GM18498 (cell line): ENCODE measurements around the gene SRSF11.
A peak's percentile ranks its signal among the peaks of the same experiment; 100 is the strongest.
"Not testable (repeated sequence)": the region's sequence is repeated elsewhere in the genome, so short reads cannot be mapped to it uniquely, and the experiment has no call there.

Experiments used
- ATAC-seq: cut with Tn5 transposase; IDR thresholded peaks from one replicate; pipeline ENCODE4 v1.9.1; 2021; ENCODE audit warnings: mild to moderate bottlenecking, moderate library complexity; ENCODE audit not compliant: unreplicated experiment

SRSF11 gene, protein sequence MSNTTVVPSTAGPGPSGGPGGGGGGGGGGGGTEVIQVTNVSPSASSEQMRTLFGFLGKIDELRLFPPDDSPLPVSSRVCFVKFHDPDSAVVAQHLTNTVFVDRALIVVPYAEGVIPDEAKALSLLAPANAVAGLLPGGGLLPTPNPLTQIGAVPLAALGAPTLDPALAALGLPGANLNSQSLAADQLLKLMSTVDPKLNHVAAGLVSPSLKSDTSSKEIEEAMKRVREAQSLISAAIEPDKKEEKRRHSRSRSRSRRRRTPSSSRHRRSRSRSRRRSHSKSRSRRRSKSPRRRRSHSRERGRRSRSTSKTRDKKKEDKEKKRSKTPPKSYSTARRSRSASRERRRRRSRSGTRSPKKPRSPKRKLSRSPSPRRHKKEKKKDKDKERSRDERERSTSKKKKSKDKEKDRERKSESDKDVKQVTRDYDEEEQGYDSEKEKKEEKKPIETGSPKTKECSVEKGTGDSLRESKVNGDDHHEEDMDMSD

DNA sequence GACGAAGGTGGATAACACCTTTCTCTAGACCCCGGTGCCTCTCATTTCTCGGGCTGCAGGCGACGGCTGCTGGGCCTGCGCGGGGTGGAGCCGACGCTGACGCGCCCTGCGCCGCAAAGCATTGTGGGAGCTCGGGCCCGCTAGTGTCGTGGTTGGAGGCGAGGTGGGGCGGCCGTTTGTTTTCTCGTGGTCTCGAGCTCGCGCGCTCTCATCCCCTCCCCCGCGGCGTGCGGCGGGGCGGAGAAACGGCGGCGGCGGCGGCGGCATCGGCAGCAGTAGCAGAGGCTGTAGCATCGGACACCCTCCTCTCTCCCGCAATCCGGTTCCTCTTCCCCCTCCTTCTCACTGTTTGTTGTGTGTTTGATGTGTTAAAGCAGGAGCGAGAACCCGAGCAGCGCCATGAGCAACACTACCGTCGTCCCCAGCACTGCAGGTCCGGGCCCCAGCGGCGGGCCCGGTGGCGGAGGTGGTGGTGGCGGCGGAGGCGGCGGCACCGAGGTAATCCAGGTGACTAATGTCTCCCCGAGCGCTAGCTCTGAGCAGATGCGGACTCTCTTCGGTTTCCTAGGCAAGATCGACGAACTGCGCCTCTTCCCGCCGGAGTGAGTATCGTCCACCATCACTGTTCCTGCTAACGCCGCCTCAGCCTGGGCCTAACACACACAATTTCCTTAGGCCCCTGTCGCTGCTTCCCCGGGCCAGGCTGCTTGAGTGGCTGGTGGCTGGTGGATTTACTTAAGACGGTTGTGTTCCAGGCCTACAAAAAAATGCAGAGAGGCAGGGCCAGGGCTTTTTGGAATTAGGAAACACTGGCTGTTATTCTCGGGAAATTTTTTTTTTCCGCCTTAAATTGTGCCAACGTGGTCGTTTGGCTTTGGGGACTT is at the start of gene SRSF11:
TSS of gene SRSF11 (plus strand) at position 143 of the 884 bp plus-strand sequence. CDS start at position 400, 257 bp downstream.
- peak; percentile 97 for ATAC-seq

DNA sequence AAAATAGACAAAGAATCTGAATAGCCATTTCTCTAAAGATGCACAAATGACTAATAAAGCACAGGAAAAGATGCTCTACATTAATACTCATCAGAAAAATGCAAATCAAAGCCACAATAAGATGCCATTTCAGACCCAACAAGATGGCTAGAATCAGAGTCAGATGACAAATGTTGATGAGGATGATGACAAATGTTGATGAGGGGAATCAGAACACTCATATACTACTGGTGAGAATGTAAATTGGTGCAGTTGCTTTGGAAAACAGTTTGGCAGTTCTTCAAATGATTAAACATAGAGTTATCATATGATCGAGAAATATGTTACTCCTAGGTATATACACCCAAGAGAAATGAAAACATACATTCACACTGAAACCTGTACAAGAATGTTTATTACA is 49.7 kb upstream of the SRSF11 start:
- no peak for ATAC-seq

DNA sequence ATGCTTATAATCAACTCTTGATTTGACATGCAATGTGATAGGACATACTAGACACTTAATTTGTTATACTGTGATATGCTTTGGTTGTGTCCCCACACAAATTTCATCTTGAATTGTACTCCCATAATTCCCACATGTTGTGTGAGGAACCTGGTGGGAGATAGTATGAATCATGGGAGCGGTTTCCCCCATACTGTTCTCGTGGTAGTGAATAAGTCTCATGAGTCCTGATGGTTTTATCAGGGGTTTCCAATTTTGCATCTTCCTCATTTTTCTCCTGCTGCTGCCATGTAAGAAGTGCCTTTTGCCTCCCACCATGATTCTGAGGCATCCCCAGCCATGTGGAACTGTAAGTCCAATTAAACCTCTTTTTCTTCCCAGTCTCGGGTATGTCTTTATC is 36.0 kb upstream of the SRSF11 start:
- not testable (repeated sequence) for ATAC-seq

DNA sequence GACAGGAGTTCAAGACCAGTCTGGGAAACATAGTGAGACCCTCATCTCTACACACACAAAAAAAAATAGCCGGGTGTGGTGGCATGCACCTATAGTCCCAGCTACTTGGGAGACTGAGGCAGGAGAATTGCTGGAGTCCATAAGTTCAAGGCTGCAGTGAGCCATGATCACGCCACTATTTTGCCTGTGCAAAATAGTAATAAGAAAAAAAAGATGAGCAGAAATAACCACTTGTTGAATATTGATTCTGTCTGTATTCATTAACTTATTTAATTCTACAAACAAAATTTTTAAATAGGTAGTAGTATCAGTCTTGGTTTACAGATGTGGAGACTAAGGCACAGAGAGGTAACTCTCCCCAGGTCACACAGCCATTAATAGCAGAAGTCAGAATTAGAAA is 32.7 kb upstream of the SRSF11 start:
- no peak for ATAC-seq

DNA sequence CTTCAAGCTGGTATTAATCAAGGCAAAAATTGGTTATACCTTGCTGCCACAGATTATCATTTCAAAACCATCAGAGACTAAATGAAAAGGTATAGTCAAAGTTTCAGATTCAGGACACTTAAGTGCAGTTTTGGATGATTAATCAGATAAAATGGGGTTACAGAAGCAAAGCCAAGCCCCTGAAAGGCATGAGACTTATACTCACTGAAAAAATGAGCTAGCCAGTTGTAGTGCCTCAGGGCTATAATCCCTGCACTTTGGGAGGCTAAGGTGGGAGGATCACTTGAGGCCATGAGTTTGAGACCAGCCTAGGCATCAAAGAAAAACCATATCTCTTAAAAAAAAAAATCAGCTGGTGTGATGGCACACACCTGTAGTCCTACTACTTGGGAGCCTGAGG is 31.0 kb upstream of the SRSF11 start:
- no peak for ATAC-seq

DNA sequence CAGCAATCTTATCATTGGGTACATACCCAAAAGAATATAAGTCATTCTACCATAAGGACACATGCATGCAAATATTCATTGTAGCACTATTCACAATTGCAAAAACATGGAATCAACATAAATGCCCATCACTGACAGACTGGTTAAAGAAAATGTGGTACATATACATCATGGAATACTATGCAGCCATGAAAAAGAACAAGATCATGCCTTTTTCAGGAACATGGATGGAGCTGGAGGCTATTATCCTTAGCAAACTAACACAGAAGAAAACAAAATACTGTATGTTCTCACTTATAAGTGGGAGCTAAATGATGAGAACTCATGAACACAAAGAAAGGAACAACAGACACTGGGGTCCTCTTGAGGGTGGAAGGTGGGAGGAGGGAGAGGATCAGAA is 28.7 kb upstream of the SRSF11 start:
- not testable (repeated sequence) for ATAC-seq

DNA sequence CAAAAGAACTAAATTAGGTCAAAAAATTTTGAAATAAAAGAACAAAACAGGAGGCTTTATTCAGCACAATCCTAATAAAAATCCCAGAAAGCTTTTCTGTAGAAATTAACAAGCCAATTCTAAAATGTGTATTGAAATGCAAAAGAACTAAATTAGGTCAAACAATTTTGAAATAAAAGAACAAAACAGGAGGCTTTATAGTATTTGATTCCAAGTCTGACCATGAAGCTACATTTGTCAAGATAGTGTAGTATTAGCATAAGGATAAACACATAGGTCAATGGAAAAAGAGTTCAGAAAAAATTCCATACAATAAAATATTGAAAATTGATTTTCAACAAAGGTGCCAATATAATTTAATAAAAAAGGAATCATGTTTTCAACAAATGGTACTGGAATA is 26.6 kb upstream of the SRSF11 start:
- no peak for ATAC-seq

DNA sequence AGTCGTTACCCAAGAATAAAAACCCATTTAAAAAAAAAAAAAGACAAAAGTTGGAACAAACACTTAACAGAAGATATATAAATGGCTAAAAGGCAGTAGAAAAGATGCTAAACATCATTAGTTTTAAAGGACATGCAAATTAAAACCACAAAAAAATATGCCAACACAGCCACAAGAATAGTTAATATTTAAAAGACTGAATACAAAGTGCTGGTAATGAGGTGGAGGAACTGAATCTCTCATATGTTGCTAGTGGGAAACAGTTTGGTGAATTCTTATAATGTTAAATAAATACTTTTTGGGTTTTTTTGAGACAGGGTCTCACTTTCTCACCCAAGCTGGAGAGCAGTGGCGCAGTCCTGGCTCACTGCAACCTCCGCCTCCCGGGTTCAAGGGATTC is 25.8 kb upstream of the SRSF11 start:
- ATAC-seq = peak; percentile 81

DNA sequence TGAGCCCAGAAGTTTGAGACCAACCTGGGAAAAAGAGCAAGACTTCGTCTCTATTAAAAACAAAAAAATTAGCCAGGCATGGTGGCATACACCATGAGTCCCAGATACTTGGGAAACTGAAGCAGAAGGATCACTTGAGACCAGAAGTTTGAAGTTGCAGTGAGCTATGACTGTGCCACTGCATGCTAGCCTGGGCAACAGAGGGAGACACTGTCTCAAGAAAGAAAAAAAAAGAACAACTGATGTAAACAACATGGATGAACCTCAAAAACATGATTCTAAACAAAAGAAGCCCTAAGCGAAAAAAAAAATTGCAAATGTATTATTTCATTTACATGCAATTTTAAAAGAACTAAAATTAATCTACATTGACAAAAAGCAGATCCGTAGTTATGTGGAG is 24.8 kb upstream of the SRSF11 start:
- no peak for ATAC-seq

DNA sequence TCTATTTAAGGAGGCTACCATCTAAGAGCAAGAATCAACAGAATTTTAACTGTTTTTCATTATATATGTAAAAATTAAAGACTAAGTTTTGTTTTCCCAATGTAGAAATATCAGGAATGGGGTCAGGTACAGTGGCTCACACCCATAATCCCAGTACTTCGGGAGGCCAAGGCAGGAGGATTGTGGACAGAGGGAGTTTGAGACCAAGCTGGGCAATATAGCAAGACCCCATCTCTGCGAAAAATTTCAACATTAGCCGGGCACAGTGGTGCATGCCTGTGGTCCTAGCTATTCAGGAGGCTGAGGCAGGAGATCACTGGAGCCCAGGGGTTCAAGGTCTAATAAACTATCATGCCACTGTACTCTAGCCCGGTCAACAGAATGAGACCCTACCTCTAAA is 21.1 kb upstream of the SRSF11 start:
- no peak for ATAC-seq

DNA sequence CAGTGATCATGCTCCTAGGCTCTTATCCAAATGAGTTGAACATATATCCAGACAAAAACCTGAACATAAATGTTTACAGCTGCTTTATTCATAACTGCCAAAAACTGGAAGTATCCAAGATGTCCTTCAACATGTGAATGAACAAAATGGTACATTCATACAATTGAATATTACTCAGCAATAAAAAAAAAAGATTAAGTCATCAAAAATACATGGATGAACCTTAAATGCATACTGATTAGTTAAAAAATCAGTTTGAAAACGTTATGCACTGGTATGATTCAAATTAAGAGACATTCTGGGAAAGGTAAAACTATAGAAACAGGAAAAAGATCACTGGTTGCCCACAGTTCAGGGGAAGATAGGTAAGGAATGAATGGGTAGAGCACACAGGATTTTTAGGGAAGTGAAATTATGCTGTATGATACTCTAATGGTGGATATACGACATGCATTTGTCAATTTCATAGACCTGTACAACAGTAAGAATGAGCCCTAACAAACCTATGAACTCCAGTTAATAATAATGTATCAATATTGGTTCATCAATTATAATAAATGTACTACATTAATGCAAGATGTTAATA is 18.9 kb upstream of the SRSF11 start:
- no peak for ATAC-seq

DNA sequence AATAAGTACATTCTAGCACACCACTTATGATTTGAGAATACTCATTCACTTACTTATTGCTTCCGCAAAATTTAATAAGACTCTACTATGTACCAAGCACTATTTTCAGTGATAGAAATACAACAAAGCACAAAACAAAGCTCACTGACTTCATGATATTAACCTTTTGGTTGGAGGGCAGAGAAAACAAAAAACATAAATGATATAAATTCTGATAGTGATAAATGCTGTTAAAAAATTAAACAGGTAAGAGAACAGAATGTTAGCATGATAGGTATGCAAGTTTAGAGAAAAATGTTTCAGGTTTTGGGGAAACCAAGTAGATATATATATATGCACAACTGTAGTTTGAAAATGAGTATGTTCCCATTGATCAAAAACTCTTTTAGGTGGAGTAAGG is 17.0 kb upstream of the SRSF11 start:
- no peak for ATAC-seq

DNA sequence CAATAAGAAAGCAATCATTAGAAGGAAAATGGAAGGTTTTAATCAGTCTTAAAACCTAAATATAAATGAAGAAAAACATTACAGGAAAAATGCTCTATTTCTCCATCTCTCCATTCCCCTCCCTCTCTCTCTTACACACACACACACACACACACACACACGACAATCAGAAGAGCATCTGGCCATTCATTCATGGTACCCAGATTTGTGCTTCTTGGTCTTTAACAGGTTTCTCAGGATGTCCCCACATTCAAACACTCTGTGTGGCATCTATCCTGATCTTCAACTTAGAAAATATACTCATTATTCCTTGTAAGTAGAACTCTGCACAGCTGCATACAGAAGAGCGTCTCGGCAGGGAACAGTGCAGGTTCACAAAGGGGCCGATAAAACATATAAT is 16.6 kb upstream of the SRSF11 start:
- no peak for ATAC-seq

DNA sequence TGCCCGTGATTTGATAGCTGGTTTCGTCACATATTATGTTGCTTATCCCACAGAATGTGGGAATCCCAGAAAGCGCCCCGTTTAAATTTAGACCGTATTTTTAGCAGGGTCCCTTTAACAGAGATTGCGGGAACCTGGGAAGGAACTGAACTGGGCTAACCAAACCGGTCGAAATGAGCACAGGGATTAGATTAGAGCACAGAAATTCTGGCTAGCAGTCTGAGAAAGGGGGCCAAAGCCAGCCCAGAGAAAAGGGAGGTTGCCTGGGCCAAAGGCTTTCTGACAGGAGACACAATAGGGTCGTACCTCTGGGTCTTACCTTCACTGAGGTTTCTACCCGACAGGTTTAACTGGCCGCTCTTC is 16.1 kb upstream of the SRSF11 start:
- ATAC-seq = peak; percentile 37

DNA sequence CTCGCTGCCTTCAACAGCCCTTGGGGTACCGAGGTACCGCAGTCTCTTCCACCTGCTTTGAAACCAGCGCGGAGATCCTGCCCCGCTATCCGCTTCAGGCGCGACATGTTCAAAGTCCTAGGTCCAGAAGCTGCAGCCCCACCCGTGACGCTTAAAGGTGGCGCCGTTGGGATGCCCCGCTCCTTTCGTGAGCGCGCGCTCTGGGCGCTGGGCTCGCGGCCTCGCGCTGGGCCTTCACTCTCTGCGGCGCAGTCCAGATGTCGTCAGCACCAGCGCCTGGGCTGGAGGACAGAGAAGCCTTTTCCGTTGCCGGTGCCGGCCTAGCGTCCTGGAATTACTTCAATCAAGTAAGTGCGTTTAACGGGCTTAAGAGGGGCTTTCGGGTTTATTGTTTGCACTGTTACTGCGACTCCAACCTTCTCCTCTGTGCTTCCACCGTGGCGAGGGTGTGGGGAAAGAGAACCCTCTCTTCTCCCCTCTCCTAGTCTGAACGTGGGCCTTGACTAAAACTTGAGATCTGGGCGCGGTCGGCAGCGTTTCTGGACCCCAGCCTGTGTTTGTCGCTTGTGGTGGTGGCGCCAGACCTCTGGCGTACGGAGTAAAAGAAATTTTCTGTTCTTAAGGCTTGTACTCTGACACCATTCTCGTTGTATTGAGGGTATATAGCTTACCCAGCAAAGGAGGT is 15.6 kb upstream of the SRSF11 start, which contains the start of gene LRRC40:
TSS of gene LRRC40 (minus strand) at position 146 of the 685 bp plus-strand sequence. CDS start at position 107, 39 bp downstream.
- ATAC-seq = peak; percentile 81

DNA sequence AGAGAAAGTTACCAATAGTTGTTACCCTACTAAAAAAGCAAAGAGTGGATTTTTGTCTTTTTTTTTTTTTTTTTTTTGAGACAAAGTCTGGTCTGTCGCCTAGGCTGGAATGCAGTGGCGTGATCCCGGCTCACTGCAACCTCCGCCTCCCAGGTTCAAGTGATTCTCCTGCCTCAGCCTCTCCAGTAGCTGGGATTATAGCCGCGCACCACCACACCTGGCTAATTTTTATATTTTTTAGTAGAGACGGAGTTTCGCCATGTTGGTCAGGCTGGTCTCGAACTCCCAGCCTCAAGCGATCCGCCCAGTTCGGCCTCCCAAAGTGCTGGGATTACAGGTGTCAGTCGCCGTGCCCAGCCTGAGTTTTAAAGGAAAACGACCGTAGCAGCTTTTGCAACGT is 14.3 kb upstream of the SRSF11 start:
- not testable (repeated sequence) for ATAC-seq

DNA sequence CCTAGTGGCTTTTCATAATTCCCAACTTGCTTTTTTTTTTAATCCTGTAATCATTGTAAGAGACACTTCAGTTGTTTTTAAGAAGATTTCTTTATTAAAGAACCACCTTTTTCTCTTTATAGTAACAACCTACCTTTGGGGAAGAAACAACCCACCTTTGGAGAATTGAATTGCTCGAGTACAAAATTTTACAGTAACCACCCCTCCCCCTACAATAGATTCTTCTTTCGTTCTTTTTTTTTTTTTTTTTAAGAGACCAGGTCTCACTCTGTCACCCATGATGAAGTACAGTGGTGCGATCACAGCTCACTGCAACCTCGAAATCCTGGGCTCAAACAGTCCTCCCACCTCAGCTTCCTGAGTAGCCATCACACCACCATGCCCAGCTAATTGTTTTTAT is 13.7 kb upstream of the SRSF11 start:
- no peak for ATAC-seq

DNA sequence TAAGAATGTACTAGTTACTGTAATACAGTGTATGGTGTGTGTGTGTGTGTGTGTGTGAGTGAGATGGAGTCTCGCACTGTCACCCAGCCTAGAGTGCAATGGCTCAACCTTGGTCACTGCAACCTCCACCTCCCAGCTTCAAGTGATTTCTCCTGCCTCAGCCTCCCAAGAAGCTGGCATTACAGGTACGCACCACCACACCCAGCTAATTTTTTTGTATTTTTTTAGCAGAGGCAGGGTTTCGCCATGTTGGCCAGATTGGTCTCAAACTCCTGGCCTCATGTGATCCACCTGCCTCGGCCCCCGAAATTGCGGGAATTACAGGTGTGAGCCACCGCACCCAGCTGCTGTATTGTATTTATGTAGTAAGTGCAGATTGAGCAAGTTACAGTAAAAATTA is 12.9 kb upstream of the SRSF11 start:
- ATAC-seq = no peak

DNA sequence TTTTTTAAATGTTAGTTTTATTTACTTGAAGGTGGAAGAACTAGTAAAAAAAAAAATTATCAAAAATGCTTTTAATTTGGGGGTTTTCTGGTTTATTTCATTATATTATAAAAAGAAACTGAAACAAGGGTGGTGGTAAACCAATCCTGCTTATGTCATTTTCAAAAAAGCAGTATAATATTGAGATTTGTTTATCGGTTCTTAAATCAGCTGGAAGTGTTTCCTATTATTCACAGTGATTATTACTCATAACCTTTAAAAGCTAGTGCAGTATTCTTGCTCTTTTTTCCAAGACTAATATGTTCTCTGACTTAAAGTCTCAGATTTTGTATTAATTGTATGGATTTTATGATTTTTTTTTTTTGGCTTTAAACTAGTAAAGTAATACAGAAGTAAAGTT is 10.4 kb upstream of the SRSF11 start:
- ATAC-seq = no peak

DNA sequence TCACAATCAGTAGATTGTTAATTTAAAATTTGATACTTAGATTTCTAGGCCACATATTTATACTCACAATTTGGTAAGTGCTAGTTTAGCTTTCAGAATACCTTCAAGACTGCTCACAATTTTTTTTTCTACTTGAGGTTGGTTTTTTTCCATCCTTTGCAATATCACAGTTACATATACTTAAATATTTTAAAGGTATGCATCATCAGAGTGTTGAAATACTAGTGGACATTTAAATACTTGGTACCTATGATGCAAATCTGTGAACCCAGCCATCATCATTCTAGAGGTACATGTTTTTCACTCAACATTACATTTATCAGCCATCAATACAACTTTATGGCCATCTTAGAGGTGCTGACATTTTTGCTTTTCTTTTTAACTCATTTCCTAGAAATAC is 9.6 kb upstream of the SRSF11 start:
- ATAC-seq = no peak

DNA sequence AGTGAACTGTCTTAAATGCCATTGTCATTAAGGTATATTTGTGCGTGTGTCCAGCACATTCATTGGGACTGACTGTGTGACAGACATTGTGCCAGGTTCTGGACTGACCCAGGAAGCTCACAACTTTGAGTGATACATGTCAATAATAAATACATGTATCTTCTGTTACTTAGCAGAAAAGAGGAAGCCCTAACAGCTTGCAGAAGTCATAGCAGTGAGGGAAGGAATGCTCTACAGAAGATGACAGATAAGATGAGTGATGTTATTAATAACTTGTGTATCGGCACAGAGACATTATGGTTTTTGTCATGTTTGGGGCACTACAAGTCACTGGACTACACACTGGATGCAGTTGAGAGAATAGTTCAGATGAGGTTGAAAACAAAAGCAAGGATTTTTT is 1.2 kb upstream of the SRSF11 start:
- ATAC-seq = no peak
